Activated naive CD8-positive, alpha-beta T cell treated with anti-CD3 and anti-CD28 coated beads, Interleukin-2, amount 50 U/mL, for 24 hours (primary cell): ENCODE results near the gene KLHL24.

Experiments
- ATAC-seq: fragments of 150-1000 bp; cut with Tn5 transposase; one replicate; pipeline ENCODE4 v1.10.0; 2021
- DNase-seq: peaks from one replicate; pipeline ENCODE4 v3.0.0; 2021
- H3K27ac Mint-ChIP-seq: one replicate; pipeline ENCODE4 v1.8.0; 2021; ENCODE audit warnings: mild to moderate bottlenecking, mixed read lengths
- H3K27me3 Mint-ChIP-seq: one replicate; pipeline ENCODE4 v1.8.0; 2021; ENCODE audit warnings: mixed read lengths
- H3K36me3 Mint-ChIP-seq: one replicate; pipeline ENCODE4 v1.8.0; 2021; ENCODE audit warnings: low read depth, mixed read lengths
- H3K4me1 Mint-ChIP-seq: one replicate; pipeline ENCODE4 v1.8.0; 2021; ENCODE audit warnings: mixed read lengths
- H3K4me3 Mint-ChIP-seq: one replicate; pipeline ENCODE4 v1.8.0; 2021; ENCODE audit warnings: mild to moderate bottlenecking, moderate library complexity, mixed read lengths
- H3K9me3 Mint-ChIP-seq: one replicate; pipeline ENCODE4 v1.8.0; 2021; ENCODE audit warnings: mixed read lengths

Gene KLHL24

GRCh38 chr3:183733553-183733952, 98.1 kb downstream of the KLHL24 start:
- no peaks in the 10 kb centered on the region for H3K4me1 Mint-ChIP-seq
- H3K36me3 Mint-ChIP-seq: peaks cover 65% of the 10 kb centered on the region
- no peak overlapping the region for H3K4me3 Mint-ChIP-seq
- DNase-seq: no peak
- H3K9me3 Mint-ChIP-seq: no peaks in the 10 kb centered on the region
- H3K27ac Mint-ChIP-seq: no peak overlapping the region
- ATAC-seq: no peak
- H3K27me3 Mint-ChIP-seq: no peaks in the 10 kb centered on the region
